Ovary (tissue), 9 donors: ENCODE measurements around the gene MAN2A2. TPM values are rescaled to one million over a fixed set of nuclear protein-coding genes. Genes with fewer than 3 reads are reported as not detected.
"Not testable (repeated sequence)": the region's sequence is repeated elsewhere in the genome, so short reads cannot be mapped to it uniquely, and the experiment has no call there.

Source experiments
- DNase-seq, 5 donors: peaks; one replicate each; pipeline ENCODE4 v3.0.0-alpha.2; 2019 to 2020
- H3K27ac ChIP-seq, 2 donors: fragments of 200-600 bp; one replicate each; pipeline versions ENCODE4 v1.5.1 to v1.8.0; 2019 to 2022
- H3K27me3 ChIP-seq: fragments of 200-600 bp; one replicate; pipeline ENCODE4 v1.8.0; 2022
- H3K36me3 ChIP-seq: fragments of 200-600 bp; sonication (generic); one replicate; pipeline ENCODE4 v1.5.1; 2019
- H3K4me1 ChIP-seq: one replicate; pipeline ENCODE4 v1.8.1; 2013; ENCODE audit warnings: mild to moderate bottlenecking, moderate library complexity; ENCODE audit not compliant: insufficient read depth
- H3K4me3 ChIP-seq: fragments of 200-600 bp; sonication (generic); one replicate; pipeline ENCODE4 v1.5.1; 2017
- H3K9me3 ChIP-seq, 2 donors: fragments of 200-600 bp in 1 of 2; sonication (generic) in 1 of 2; one replicate each; pipeline versions ENCODE4 v1.5.1 to v1.8.1; 2013 to 2019; ENCODE audit warnings: mild to moderate bottlenecking in 1 of 2, moderate library complexity in 1 of 2
- EP300 ChIP-seq: sonication (generic); formaldehyde crosslinking; IDR thresholded peaks from one replicate; pipeline ENCODE4 v1.6.1; 2017; ENCODE audit warnings: antibody characterized with exemption
- POLR2A ChIP-seq: fragments of 450-650 bp; IDR thresholded peaks from one replicate; pipeline ENCODE4 v1.6.1; 2017; ENCODE audit warnings: antibody characterized with exemption, mild to moderate bottlenecking, moderate library complexity
- WGBS, 3 donors: extraction: QIAGEN DNeasy Blood & Tissue Kit in 1 of 3; methylation state at CpG; one replicate each; pipeline versions ENCODE4 v1.1.5 to v1.1.7; 2013 to 2017; 5-methylcytosine and 5-hydroxymethylcytosine counted together
- intact Hi-C, 4 donors: fragments of 100-400 bp; cut with DNase I; formaldehyde crosslinking; loops; one replicate each; pipeline versions ENCODE4 v1.11.0 to v1.15.1; 2022 to 2023
- polyA plus RNA-seq, 2 donors: library from polyadenylated mRNA; stranded (reverse); fragments of 200-250 nt in 1 of 2; fragments of 350-450 nt in 1 of 2; fragmentation: Illumina TruSeq in 1 of 2; extraction: RNeasy Lipid Tissue Mini Kit (QIAGEN cat#74804) in 1 of 2; gene quantifications; one replicate each; pipeline ENCODE4 v1.2.3, GENCODE V29; 2013 to 2014
- total RNA-seq, 7 donors: library from RNA; depleted of rRNA in 2 of 7; stranded (reverse); fragments of >200 nt in 2 of 7; fragmentation: NEBNext Ultra II Directional in 3 of 7; extraction: Animal tissue kit (Norgen Biotek cat#: 25700) in 3 of 7; gene quantifications; one replicate each; pipeline versions ENCODE4 v1.1.0 to v1.2.4, GENCODE V29; 2016 to 2023
- TF ChIP-seq, protein P1 (sequence below), 3 donors: fragments of 450-650 bp in 2 of 3; fragments of 200-600 bp in 1 of 3; IDR thresholded peaks; one replicate each; pipeline versions ENCODE4 v1.5.1 to v1.8.0; 2016 to 2022; ENCODE audit warnings: antibody characterized with exemption in 3 of 3, mild to moderate bottlenecking in 1 of 3
- donor health status: DM: no; HTN: no; CAD: no; lungs with moderate emphysema.
- donor health status: DM: no; HTN: no; CAD: no.
- donor health status: Bipolar disorder and iron deficiency.
- donor health status: DM: yes; HTN: yes; CAD: no.
- donor health status: DM: no; HTN: no; CAD: no.
- donor health status: DM: yes; HTN: yes; CAD: no.

Gene MAN2A2
- total and polyA plus RNA-seq, 9 donors: 25.3 to 66.5 (median 31.2) TPM

DNA sequence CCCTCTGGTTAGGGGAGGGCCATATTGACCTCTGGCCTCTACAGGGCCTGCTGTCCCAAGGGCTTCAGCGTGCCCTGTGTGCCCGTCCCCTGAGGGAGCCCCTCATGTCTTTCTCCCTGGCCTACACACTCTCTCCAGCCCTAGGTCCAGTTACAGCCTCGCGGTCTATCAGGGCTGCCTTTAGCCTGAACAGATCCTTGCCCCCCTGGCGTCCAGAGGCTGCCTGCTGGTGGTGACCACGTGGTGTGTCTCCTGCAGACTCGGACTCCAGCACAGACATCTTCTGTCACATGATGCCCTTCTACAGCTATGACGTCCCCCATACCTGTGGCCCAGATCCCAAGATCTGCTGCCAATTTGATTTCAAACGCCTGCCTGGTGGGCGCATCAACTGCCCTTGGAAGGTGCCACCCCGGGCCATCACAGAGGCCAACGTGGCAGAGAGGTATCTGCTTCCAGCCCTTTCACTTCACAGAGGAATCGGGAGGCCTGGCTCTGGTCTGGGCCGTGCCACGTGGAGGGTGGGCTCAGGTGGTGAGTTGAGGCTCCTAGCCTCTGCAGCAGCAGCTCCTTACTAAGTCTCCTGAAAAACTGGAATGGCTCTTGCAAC is 4.1 kb downstream of the MAN2A2 start:
- Histone ChIP-seq H3K36me3 (no peaks in the 10 kb centered on the region), H3K4me3 (no peak overlapping the region), H3K9me3 (no peaks in the 10 kb centered on the region), H3K4me1 (no peaks in the 10 kb centered on the region), H3K27me3 (no peaks in the 10 kb centered on the region), H3K27ac (no peak overlapping the region)
- DNase-seq: no peak
- 75 to 84% (median 82%) methylated on average over 15 of the region's 15 CpGs for WGBS, 3 donors
- no peak for TF ChIP-seq POLR2A
- TF ChIP-seq, protein P1, sequence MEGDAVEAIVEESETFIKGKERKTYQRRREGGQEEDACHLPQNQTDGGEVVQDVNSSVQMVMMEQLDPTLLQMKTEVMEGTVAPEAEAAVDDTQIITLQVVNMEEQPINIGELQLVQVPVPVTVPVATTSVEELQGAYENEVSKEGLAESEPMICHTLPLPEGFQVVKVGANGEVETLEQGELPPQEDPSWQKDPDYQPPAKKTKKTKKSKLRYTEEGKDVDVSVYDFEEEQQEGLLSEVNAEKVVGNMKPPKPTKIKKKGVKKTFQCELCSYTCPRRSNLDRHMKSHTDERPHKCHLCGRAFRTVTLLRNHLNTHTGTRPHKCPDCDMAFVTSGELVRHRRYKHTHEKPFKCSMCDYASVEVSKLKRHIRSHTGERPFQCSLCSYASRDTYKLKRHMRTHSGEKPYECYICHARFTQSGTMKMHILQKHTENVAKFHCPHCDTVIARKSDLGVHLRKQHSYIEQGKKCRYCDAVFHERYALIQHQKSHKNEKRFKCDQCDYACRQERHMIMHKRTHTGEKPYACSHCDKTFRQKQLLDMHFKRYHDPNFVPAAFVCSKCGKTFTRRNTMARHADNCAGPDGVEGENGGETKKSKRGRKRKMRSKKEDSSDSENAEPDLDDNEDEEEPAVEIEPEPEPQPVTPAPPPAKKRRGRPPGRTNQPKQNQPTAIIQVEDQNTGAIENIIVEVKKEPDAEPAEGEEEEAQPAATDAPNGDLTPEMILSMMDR (IDR thresholded peaks at IDR 0.05): no peak
- TF ChIP-seq EP300: no peak
- intact Hi-C loops: no loop called here

DNA sequence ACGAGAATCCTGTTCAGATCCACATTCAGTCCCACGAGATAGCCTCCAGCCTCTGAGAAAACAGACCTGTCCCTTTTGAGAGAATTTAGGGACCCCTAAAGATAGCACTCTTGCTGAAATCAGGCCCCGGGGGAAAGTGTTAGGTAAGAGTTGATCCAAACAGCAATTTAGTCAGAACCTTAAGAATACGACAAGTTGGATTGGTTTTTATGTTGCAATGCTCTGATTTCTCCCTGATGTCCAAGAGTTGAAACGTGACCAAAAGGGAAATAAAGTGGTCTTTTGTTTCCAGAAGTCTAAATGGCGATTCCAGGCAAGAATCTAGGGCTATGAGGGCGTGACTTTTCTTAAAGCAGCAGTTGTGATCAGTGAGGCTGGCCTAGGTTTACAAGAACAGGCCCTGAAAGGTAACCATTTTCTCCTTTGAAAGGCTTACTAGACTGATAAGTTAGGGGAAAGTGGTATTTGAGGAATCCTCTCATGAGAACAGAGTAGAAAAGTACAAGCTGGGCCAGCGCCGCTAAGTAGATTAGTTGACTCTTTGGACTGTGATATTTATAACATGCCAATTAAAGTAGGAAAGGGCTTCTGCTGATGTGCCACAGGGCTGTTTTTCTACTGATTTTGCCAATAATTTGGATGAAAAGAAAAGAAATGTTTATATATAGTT is 4.9 kb downstream of the MAN2A2 start:
- Histone ChIP-seq H3K27ac (no peak overlapping the region), H3K36me3 (no peaks in the 10 kb centered on the region), H3K4me1 (no peaks in the 10 kb centered on the region), H3K27me3 (no peaks in the 10 kb centered on the region), H3K4me3 (no peak overlapping the region), H3K9me3 (no peaks in the 10 kb centered on the region)
- intact Hi-C loops: no loop called here
- no peak for DNase-seq
- WGBS, 3 donors: 82 to 86% (median 84%) methylated on average over 9 of the region's 9 CpGs
- TF ChIP-seq, protein P1 (IDR thresholded peaks at IDR 0.05): no peak
- TF ChIP-seq POLR2A (no peak), EP300 (no peak)

DNA sequence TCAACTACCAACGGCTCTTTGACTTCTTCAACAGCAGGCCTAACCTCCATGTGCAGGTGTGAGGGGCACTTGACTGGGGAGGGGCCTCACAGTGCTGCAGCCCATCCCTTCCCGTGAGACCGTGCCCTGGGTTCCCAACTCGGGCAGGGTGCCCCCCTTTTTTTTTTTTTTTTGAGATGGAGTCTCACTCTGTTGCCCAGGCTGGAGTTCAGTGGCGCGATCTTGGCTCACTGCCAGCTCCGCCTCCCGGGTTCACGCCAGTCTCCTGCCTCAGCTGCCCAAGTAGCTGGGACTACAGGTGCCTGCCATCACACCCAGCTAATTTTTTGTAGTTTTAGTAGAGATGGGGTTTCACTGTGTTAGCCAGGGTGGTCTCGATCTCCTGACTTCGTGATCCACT is 6.3 kb downstream of the MAN2A2 start:
- H3K27ac ChIP-seq, H3K9me3 ChIP-seq, H3K4me1 ChIP-seq, intact Hi-C loops, H3K27me3 ChIP-seq, H3K4me3 ChIP-seq, H3K36me3 ChIP-seq, DNase-seq: not testable (repeated sequence)
- 76 to 79% (median 77%) methylated on average over 11 of the region's 11 CpGs for WGBS, 3 donors

DNA sequence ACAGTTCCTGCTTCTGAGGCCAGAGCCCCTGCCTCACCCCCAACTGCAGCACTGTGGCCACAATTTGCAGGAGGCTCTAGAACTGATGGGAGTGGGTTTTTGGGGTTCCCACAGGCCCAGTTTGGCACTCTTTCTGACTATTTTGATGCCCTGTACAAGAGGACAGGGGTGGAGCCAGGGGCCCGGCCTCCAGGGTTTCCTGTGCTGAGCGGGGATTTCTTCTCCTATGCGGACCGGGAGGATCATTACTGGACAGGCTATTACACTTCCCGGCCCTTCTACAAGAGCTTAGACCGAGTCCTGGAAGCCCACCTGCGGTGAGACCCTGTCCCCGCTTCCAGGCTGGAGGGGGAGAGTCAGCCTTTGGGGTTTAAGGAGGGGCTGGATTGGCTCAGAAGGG is 6.9 kb downstream of the MAN2A2 start:
- intact Hi-C loops: no loop called here
- TF ChIP-seq, protein P1 (IDR thresholded peaks at IDR 0.05): no peak
- TF ChIP-seq EP300 (no peak), POLR2A (no peak)
- no peak for DNase-seq
- no peaks in the 10 kb centered on the region for H3K27me3 ChIP-seq
- WGBS, 3 donors: 88 to 95% (median 94%) methylated on average over 8 of the region's 8 CpGs
- H3K27ac ChIP-seq: no peak overlapping the region
- H3K4me1 ChIP-seq: no peaks in the 10 kb centered on the region
- H3K9me3 ChIP-seq: no peaks in the 10 kb centered on the region
- H3K4me3 ChIP-seq: no peak overlapping the region
- no peaks in the 10 kb centered on the region for H3K36me3 ChIP-seq
